ENCODE data around the gene EEF1A1.
A peak's percentile ranks its signal among the peaks of the same experiment; 100 is the strongest.
"Not testable (repeated sequence)": the region's sequence is repeated elsewhere in the genome, so short reads cannot be mapped to it uniquely, and the experiment has no call there.

Gene EEF1A1

GRCh38 chr6:73520688-73521350 lies at the start of gene EEF1A1:
Gene EEF1A1, minus strand, starts transcription at chr6:73521032. Its CDS starts 1,006 bp downstream, at chr6:73520026.
- in situ Hi-C loops (cut with HindIII; ENCODE audit: low sequenced_read_pairs): no loop called here
- peak; percentile 100 for DNase-seq (ENCODE audit: low read depth)
- TF ChIP-seq CTCF (IDR thresholded peaks at IDR 0.05; ENCODE audit: low read depth, low read length, missing control alignments): no peak
- peak within 1 kb of the TSS; percentile 100 for H3K4me3 ChIP-seq (ENCODE audit: low read depth, low read length)

DNA sequence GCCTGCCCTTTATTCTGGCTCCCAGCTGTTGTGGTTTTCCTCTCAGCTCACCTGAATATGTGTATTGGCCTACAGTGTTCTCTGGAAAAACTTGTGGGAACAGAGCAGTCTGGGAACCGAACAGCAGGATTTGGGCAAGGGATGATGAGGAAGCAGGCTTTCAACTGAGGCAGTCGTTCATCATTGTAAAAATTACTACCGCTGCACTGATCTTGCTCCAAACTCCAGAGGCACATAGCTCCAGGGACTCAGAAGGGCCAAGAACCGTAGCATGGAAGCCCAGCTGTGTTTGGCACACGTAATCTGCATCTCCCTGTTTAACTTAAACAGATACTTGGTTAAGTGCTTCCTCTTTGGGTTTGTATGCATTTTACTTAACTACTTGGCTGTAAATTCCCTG lies 48.3 kb upstream of the EEF1A1 start:
- H3K4me3 ChIP-seq (ENCODE audit: low read depth, low read length): no peak overlapping the region
- TF ChIP-seq CTCF (IDR thresholded peaks at IDR 0.05; ENCODE audit: low read depth, low read length, missing control alignments): no peak
- in situ Hi-C loops (cut with HindIII; ENCODE audit: low sequenced_read_pairs): no loop called here
- no peak for DNase-seq (ENCODE audit: low read depth)

- in situ Hi-C loops (cut with HindIII; ENCODE audit: low sequenced_read_pairs): no loop called here
These were observed 46.2 kb upstream of the EEF1A1 start for GRCh38 chr6:73566954-73567591.

GRCh38 chr6:73566486-73566871 lies 45.6 kb upstream of the EEF1A1 start:
- H3K4me3 ChIP-seq (ENCODE audit: low read depth, low read length); DNase-seq (ENCODE audit: low read depth); in situ Hi-C loops (cut with HindIII; ENCODE audit: low sequenced_read_pairs): not testable (repeated sequence)

More at GRCh38 chr6:73566954-73567591, 46.2 kb upstream of the EEF1A1 start:
- DNase-seq (ENCODE audit: low read depth): no peak
- no peak overlapping the region for H3K4me3 ChIP-seq (ENCODE audit: low read depth, low read length)
- no peak for TF ChIP-seq CTCF (IDR thresholded peaks at IDR 0.05; ENCODE audit: low read depth, low read length, missing control alignments)

DNA sequence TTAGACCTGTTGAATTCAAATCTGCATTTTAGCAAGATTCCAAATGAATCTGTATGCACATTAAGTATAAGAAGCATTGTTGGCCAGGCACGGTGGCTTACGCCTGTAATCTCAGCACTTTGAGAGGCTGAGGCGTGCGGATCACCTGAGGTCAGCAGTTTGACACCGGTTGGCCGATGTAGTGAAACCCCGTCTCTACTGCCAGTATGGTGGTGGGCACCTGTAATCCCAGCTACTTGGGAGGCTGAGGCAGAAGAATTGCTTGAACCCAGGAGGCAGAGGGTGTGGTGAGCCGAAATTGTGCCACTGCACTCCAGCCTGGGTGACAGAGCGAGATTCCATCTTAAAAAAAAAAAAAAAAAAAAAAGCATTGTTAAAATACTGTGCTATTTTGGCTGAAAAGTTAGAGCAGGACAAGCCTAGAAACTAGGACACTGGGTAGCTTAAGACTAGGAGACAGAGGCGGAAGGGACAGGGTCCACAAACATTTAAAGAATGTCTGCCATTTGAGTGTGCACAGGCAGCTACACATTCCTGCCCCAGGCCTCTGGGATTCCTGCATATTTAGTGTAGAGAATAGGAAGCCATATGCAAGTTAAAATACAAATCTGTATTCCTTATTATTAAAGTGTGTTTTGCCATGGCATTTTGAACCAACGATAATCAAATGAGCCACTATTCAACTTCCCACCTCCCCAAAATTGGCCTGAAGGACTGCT lies 45.1 kb upstream of the EEF1A1 start:
- in situ Hi-C loops (cut with HindIII; ENCODE audit: low sequenced_read_pairs): no loop called here
- no peak for DNase-seq (ENCODE audit: low read depth)
- TF ChIP-seq CTCF (IDR thresholded peaks at IDR 0.05; ENCODE audit: low read depth, low read length, missing control alignments): no peak
- no peak overlapping the region for H3K4me3 ChIP-seq (ENCODE audit: low read depth, low read length)

GRCh38 chr6:73564578-73565345 lies 43.9 kb upstream of the EEF1A1 start:
- no peak for TF ChIP-seq CTCF (IDR thresholded peaks at IDR 0.05; ENCODE audit: low read depth, low read length, missing control alignments)
- in situ Hi-C loops (cut with HindIII; ENCODE audit: low sequenced_read_pairs): no loop called here
- H3K4me3 ChIP-seq (ENCODE audit: low read depth, low read length): no peak overlapping the region
- DNase-seq (ENCODE audit: low read depth): no peak
